Stomach (tissue), 9 donors: ENCODE data around the gene PRRG2. TPM values are rescaled to one million over a fixed set of nuclear protein-coding genes. Genes with fewer than 3 reads are reported as not detected.

Source experiments
- DNase-seq, 2 donors: peaks; one replicate each; pipeline versions ENCODE4 v3.0.0 to v3.0.0-alpha.2; 2013 to 2019
- H3K27ac ChIP-seq, 5 donors: fragments of 200-600 bp in 4 of 5; sonication (generic) in 4 of 5; one replicate each; pipeline ENCODE4 v1.5.1; 2013 to 2019; ENCODE audit warnings: mild to moderate bottlenecking in 1 of 5, moderate library complexity in 1 of 5
- H3K27me3 ChIP-seq, 3 donors: fragments of 200-600 bp; sonication (generic); one replicate each; pipeline ENCODE4 v1.5.1; 2017 to 2019; ENCODE audit warnings: mixed run types in 1 of 3
- H3K36me3 ChIP-seq, 4 donors: fragments of 200-600 bp; sonication (generic); 1 replicate in 3 of 4; 2 replicates in 1 of 4; pipeline ENCODE4 v1.5.1; 2016 to 2019
- H3K4me1 ChIP-seq, 4 donors: fragments of 200-600 bp; sonication (generic); one replicate each; pipeline ENCODE4 v1.5.1; 2016 to 2019
- H3K4me3 ChIP-seq, 4 donors: fragments of 200-600 bp; sonication (generic) in 3 of 4; one replicate each; pipeline ENCODE4 v1.5.1; 2016 to 2019; ENCODE audit warnings: mild to moderate bottlenecking in 1 of 4
- H3K9me3 ChIP-seq, 4 donors: fragments of 200-600 bp; sonication (generic); one replicate each; pipeline ENCODE4 v1.5.1; 2016 to 2019
- CTCF ChIP-seq, 7 experiments: fragments of 450-650 bp in 4 of 7; fragments of 200-600 bp in 3 of 7; sonication (generic) in 3 of 7; IDR thresholded peaks; one replicate each; pipeline ENCODE4 v1.5.1; 2016 to 2019; ENCODE audit warnings: antibody characterized with exemption in 7 of 7, control low read depth in 2 of 7, mild to moderate bottlenecking in 1 of 7
- EP300 ChIP-seq: sonication (generic); formaldehyde crosslinking; IDR thresholded peaks from one replicate; pipeline ENCODE4 v1.6.1; 2017; ENCODE audit warnings: antibody characterized with exemption
- POLR2A ChIP-seq, 4 donors: fragments of 450-650 bp; IDR thresholded peaks; one replicate each; pipeline ENCODE4 v1.6.1; 2016; ENCODE audit warnings: antibody characterized with exemption in 4 of 4, control low read depth in 2 of 4, mild to moderate bottlenecking in 1 of 4, moderate library complexity in 1 of 4
- POLR2AphosphoS5 ChIP-seq, 3 donors: sonication (generic); formaldehyde crosslinking; IDR thresholded peaks; one replicate each; pipeline ENCODE4 v1.6.1; 2016; ENCODE audit warnings: antibody characterized with exemption in 3 of 3
- WGBS, 5 donors: extraction: QIAGEN DNeasy Blood & Tissue Kit in 3 of 5; methylation state at CpG; one replicate each; pipeline versions ENCODE4 v1.1.5 to v1.1.7; 2013 to 2018; 5-methylcytosine and 5-hydroxymethylcytosine counted together
- intact Hi-C: fragments of 100-400 bp; cut with DNase I; formaldehyde crosslinking; loops from one replicate; pipeline ENCODE4 v1.15.1; 2023; ENCODE audit warnings: low total_unique reads
- polyA plus RNA-seq, 3 donors: library from polyadenylated mRNA; stranded (reverse); fragments of 200-250 nt; gene quantifications; one replicate each; pipeline ENCODE4 v1.2.3, GENCODE V29; 2013
- total RNA-seq, 5 donors: library from RNA; depleted of rRNA; stranded (reverse); fragments of >200 nt; gene quantifications; one replicate each; pipeline versions ENCODE4 v1.1.0 to v1.2.3, GENCODE V29; 2014 to 2016
- donor health status: healthy with polysubstance abuse.
- donor health status: Bipolar disorder and iron deficiency.
- donor health status: healthy.

PRRG2 gene
- total and polyA plus RNA-seq, 8 donors = 5.9 to 14.7 (median 9.5) TPM; not detected in 2

GRCh38 chr19:49636233-49636932 lies 55.3 kb downstream of the PRRG2 start:
- WGBS, 5 donors = 76 to 80% (median 79%) methylated on average over 25 to 30 of the region's 30 CpGs
- no peak for TF ChIP-seq POLR2AphosphoS5 (IDR thresholded peaks at IDR 0.05)
- TF ChIP-seq POLR2A (IDR thresholded peaks at IDR 0.05) = no peak
- no peak for TF ChIP-seq CTCF (IDR thresholded peaks at IDR 0.05)
- no peak for TF ChIP-seq EP300
- H3K27me3 ChIP-seq = no peaks in the 10 kb centered on the region
- H3K36me3 ChIP-seq = peaks cover 0 to 20% (median 16%) of the 10 kb centered on the region in 4 donors
- H3K4me1 ChIP-seq = peaks cover 21 to 52% (median 46%) of the 10 kb centered on the region in 4 donors
- H3K9me3 ChIP-seq = no peaks in the 10 kb centered on the region
- intact Hi-C loops = no loop called here
- DNase-seq = no peak
- no peak overlapping the region for H3K4me3 ChIP-seq
- peak overlapping the region in 3 of 5 donors; percentile 10 to 59 (median 47) for H3K27ac ChIP-seq

GRCh38 chr19:49637821-49638738 lies 57.0 kb downstream of the PRRG2 start:
- Histone ChIP-seq H3K9me3 (no peaks in the 10 kb centered on the region), H3K4me1 (peaks cover 27 to 56% (median 53%) of the 10 kb centered on the region in 4 donors)
- intact Hi-C loops = no loop called here

GRCh38 chr19:49639401-49640112 lies 58.4 kb downstream of the PRRG2 start:
- H3K27ac ChIP-seq = peak overlapping the region; percentile 93 to 100 (median 99)
- H3K4me3 ChIP-seq = peak overlapping the region; percentile 61 to 88 (median 68)
- H3K36me3 ChIP-seq = peaks cover 0 to 21% (median 16%) of the 10 kb centered on the region in 4 donors
- no peaks in the 10 kb centered on the region for H3K9me3 ChIP-seq
- 3 to 7% (median 5%) methylated on average over 8 to 31 of the region's 31 CpGs for WGBS, 5 donors
- no peaks in the 10 kb centered on the region for H3K27me3 ChIP-seq
- TF ChIP-seq POLR2AphosphoS5 (IDR thresholded peaks at IDR 0.05) = peak in 1 of 3 donors; percentile 81
- no peak for TF ChIP-seq POLR2A (IDR thresholded peaks at IDR 0.05)
- intact Hi-C loops = no loop called here
- DNase-seq = peak in 1 of 2 donors; percentile 59
- H3K4me1 ChIP-seq = peaks cover 35 to 71% (median 65%) of the 10 kb centered on the region in 4 donors

More at GRCh38 chr19:49637821-49638738, 57.0 kb downstream of the PRRG2 start:
- H3K36me3 ChIP-seq = peaks cover 0 to 20% (median 16%) of the 10 kb centered on the region in 4 donors
- H3K4me3 ChIP-seq = peak overlapping the region; percentile 61 to 88 (median 68)
- peak; percentile 85 to 88 for DNase-seq
- 5 to 8% (median 7%) methylated on average over 17 to 19 of the region's 19 CpGs for WGBS, 5 donors
- H3K27me3 ChIP-seq = no peaks in the 10 kb centered on the region
- TF ChIP-seq EP300 = no peak
- TF ChIP-seq POLR2A (IDR thresholded peaks at IDR 0.05) = no peak
- TF ChIP-seq CTCF (IDR thresholded peaks at IDR 0.05) = no peak
- peak in 2 of 3 donors; percentile 21 to 28 for TF ChIP-seq POLR2AphosphoS5 (IDR thresholded peaks at IDR 0.05)
- H3K27ac ChIP-seq = peak overlapping the region; percentile 45 to 100 (median 99)

- no peaks in the 10 kb centered on the region for H3K9me3 ChIP-seq
- peak; percentile 83 to 95 (median 94) for TF ChIP-seq POLR2AphosphoS5 (IDR thresholded peaks at IDR 0.05)
- no peak for TF ChIP-seq CTCF (IDR thresholded peaks at IDR 0.05)
- TF ChIP-seq POLR2A (IDR thresholded peaks at IDR 0.05) = peak in 1 of 4 donors; percentile 87
- TF ChIP-seq EP300 = no peak
- no peaks in the 10 kb centered on the region for H3K27me3 ChIP-seq
- peak; percentile 100 for DNase-seq
- 0 to 1% (median 0%) methylated on average over 27 to 51 of the region's 51 CpGs for WGBS, 5 donors
- H3K27ac ChIP-seq = peak within 1 kb of the TSS; percentile 93 to 100 (median 99)
- intact Hi-C loops = no loop called here
- H3K4me1 ChIP-seq = peaks cover 35 to 79% (median 73%) of the 10 kb centered on the region in 4 donors
- H3K4me3 ChIP-seq = peak within 1 kb of the TSS; percentile 61 to 98 (median 80)
- peaks cover 4 to 24% (median 15%) of the 10 kb centered on the region in 4 donors for H3K36me3 ChIP-seq
Observed at GRCh38 chr19:49640113-49640898, 59.2 kb downstream of the PRRG2 start, which contains the start of gene RRAS. Gene RRAS, minus strand, starts transcription at chr19:49640143. Its CDS starts 45 bp downstream, at chr19:49640098.
